Activated gamma-delta T cell treated with Interleukin-2 at 50 U/mL for 16 hours (primary cell): ENCODE measurements around the gene SH3YL1.

ENCODE experiments used
- DNase-seq: peaks from one replicate; pipeline ENCODE4 v3.0.0-alpha.2; 2020

Gene SH3YL1

GRCh38 chr2:256094-256493 lies 7.7 kb downstream of the SH3YL1 start:
- DNase-seq = no peak

- DNase-seq = no peak
Measured at GRCh38 chr2:255195-255594, 8.6 kb downstream of the SH3YL1 start.

GRCh38 chr2:254241-254640 lies 9.6 kb downstream of the SH3YL1 start:
- no peak for DNase-seq

DNA sequence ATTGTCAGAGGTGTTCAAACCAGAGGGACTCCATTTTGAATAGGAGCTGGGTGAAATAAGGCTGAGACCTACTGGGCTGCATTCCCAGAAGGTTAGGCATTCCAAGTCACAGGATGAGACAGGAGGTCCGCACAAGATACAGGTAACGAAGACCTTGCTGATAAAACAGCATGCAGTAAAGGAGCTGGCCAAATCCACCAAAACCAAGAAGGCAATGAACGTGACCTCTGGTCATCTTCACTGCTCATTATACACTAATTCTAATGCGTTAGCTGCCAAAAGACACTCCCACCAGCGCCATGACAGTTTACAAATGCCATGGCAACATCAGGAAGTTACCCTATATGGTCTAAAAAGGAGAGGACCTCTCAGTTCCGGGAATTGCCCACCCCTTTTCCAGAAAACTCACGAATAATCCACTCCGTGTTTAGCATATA lies 10.6 kb downstream of the SH3YL1 start:
- no peak for DNase-seq

DNA sequence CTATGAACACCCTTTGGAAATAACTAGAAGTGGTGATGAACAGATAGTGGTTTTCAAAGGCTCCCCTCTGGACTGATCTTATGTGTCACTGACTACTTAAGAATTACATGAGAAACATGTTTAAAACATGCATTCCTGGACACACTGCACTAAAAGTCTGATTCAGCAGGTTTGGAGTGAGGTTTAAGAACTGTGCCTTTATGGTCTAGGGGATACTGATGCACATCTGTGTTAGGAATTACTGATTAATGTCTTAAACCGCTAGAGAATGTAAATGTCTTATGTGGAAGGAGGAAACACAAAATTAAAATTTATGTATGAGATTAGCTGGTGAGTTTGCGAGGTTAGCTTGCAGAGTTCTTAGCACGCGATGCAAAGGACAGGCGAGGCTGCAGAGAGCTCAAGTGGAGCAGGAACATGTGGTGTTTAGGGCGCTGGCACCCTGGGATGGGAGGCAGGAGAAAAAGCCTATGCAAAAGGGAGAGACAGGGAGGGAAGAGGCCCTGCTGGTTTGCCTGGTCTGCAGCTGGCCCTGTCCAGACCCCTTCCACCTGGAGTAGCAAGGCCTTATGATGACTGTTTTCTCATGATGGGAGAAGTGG lies 11.7 kb downstream of the SH3YL1 start:
- no peak for DNase-seq

GRCh38 chr2:249538-250042 lies 14.2 kb downstream of the SH3YL1 start:
- DNase-seq = no peak

DNA sequence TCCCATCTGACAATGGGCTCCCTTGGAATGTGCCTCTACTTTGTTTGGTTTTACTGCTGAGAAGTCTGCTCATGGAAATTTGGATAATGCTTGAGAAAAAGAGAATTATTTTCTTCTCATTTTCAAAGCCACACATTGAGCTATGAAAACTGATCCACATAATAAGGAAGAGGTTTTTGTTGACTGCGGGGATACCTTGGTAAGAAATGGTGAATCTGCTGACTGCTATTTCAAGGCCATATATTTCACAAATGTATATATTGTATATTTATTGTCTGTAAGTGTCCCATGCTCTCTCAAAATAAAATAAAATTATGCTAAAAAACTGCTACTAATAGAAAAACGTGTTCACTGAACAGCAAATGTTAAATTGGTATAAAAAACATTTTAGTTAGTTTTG lies 15.1 kb downstream of the SH3YL1 start:
- DNase-seq = no peak

- DNase-seq = peak; percentile 14
Measured at GRCh38 chr2:246489-247144, 17.2 kb downstream of the SH3YL1 start.

DNA sequence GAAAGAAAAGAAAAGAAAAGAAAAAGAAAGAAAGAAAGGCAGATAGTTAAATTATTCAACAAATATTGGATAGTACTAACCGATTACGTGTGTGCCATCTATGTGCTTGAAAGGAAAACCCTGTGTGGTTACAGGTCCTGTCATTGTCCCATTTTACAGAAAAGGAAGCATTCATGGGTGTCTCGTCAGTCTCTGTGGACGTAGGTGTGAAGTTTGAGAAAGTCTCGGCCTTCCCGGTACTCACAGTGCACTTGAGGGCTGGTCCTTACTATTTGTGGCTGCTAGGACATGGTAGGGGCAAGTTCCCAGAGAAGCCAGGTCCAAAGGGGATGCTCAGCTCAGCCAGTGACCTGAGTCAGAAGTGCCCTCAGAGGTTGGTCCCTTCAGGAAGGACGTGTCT lies 19.3 kb downstream of the SH3YL1 start:
- DNase-seq = no peak

DNA sequence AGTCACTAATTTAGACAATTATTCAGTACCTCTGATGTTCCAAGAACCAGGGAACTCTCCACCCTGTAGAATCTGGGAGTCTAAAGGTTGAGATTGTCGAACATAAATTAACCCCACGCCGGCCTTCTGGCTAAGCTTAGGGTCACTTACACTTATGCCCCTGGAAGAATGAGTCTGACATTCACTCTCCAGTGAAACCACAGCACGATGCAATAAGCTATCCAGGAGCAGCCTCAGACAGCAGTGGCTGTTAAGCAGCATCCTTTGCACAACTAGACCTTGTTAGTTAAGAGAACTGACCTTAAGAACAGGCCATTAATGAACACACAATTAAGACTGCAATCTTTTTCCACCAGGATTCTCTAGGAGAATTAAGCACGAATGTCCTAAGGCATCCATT lies 25.0 kb downstream of the SH3YL1 start:
- DNase-seq = no peak

DNA sequence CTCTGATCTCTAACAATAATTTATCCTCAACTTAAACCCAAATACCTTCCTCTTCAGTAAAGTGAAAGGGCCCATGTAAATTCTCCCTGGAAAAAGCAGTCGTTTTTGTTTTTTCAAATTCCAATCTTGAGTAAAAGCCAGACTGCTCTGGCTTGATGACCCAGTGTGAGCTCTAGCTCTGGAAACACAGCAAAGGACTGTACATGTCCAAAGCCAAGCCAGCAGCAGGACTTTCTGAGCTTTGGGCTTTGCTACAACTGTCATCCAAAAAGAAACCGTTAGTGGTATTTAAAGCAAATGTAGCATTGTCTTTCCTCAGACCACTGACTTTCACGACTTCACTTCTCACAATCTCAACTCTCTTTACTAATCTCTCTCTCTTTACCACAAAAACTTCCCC lies 25.4 kb downstream of the SH3YL1 start:
- no peak for DNase-seq

GRCh38 chr2:237878-238277 lies 26.0 kb downstream of the SH3YL1 start:
- no peak for DNase-seq

DNA sequence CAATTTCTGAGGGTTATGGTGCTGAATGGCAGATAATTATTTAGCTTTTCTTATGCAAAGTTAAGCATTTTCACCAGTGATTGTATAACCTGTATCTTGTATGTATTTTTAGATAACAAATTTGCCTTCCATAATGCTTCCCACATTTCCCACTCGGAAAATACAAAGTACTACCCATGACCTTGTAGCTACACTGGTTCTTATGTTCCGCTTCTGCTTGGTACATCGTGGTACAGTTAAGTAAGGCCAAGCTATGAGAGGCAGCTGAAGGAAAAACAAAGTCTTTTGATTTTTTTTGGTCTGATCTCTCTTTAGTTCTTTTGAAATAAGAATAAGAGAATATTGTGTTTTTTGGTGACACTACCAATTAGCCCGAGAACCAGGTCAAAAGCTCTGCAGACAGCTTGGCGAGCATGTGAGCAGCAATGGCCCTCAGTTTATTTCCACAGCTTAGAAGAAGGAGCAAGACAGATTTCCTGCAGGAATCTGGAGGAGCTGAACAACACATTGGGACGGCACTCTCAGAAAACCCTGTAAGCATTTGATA lies 26.8 kb downstream of the SH3YL1 start:
- no peak for DNase-seq

DNA sequence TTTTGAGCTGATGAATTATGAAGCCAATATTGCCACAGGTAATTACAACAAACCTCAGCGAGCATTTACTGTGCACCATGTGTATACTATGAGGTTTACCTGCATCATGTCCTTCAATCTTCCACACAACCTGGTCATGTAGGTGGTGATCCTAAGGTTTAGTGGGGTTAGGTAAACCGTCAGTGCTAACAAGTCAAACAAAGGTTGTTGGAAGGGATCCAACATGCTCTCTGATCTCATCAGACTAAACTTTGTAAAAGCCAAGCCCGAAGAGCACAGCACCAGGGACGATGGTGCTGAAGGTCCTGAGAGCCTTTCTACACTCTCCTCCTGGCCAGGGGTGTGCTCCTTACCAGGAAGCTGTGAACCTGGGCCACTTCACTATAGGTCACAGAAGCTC lies 29.4 kb downstream of the SH3YL1 start:
- no peak for DNase-seq

GRCh38 chr2:233030-233429 lies 30.8 kb downstream of the SH3YL1 start:
- DNase-seq = no peak

GRCh38 chr2:231521-232185 lies 32.2 kb downstream of the SH3YL1 start:
- DNase-seq = no peak

DNA sequence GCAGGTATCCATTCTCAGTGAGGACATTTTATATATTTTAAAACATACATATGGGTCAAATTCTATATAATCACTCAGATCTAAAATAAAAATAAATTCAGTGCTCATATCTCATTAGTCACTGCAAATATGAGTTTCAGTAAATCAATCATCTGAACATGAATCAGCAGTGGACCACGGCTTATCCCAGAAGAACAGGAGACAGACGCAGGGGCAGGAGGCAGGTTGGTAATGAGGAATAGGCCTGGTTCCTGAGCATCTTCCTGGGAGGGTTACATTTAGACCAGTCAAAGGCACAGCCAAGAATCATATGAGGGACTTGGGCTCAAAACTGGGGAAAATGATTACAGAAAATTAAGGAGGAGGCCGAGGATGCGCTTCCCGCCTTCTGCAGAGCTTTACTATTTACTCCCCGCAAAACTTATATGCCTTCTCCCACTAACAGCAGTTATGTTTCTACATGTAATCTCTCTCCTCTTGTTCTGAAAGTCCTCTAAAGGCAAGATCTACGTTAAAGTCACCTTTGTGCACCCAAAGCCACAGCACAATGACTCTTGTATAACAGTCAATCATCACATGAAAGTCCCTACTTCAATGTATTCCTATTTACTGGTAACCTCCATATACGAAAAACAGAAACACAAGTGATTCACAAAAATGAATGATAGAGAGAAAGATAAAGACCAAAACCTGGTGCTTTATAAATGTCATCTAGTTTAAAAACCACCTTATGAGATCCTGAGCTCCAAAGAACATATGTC lies 35.1 kb downstream of the SH3YL1 start:
- DNase-seq = no peak

GRCh38 chr2:228115-228514 lies 35.7 kb downstream of the SH3YL1 start:
- no peak for DNase-seq

DNA sequence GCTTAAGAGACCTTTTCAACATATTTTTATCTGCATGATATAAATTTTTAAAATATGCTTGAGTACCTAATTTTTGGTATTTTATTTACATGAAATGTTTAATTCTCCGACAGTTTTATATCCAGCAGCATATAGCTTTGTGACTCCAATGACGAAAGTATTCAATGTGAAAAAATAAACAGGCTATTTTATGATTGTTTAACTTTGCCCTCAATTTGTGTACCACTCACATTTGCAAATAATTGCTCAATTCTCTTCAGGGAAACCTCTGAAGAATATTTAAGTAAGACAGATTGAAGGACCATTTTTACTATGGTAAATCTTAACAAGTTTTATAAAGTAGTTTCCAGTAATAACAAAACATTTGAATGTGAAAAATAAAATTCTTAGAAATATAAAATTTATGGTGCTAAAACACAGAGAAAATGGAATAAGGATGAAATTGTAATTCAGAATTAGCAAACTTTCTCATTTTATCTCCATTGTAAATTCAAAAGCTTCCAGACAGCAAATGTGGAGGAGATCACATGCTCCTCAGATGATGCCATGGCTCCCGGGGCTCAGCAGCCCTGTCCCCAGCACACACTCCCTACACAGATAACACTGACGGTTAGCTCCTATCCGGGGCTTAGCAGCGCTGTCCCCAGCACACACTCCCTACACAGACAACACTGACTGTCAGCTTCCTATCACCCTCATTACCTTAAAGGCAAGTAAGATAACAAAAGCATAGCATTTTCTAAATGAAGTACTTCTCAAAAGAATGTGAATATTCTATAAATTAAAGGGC lies 39.7 kb downstream of the SH3YL1 start:
- DNase-seq = no peak

DNA sequence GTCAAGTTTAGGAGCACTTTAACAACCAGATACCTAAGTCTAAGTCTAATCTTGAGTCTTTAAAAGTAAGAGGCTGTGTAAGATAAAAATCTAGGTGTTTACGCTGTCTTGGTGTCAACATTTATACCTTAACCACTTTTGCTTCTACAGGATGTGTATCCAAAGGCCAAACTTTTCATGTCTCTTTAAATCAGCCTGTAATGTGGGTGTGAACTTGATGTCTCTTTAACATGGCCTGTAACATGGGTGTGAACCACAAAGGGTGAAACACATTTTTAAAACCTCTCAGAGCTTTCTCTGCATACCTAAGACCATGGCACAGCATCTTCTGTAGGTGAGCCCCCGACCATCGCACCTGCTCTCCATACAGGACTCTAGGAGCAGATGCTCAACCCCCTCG lies 40.4 kb downstream of the SH3YL1 start:
- DNase-seq = no peak

GRCh38 chr2:216068-216467 lies 47.8 kb downstream of the SH3YL1 start:
- DNase-seq = no peak

DNA sequence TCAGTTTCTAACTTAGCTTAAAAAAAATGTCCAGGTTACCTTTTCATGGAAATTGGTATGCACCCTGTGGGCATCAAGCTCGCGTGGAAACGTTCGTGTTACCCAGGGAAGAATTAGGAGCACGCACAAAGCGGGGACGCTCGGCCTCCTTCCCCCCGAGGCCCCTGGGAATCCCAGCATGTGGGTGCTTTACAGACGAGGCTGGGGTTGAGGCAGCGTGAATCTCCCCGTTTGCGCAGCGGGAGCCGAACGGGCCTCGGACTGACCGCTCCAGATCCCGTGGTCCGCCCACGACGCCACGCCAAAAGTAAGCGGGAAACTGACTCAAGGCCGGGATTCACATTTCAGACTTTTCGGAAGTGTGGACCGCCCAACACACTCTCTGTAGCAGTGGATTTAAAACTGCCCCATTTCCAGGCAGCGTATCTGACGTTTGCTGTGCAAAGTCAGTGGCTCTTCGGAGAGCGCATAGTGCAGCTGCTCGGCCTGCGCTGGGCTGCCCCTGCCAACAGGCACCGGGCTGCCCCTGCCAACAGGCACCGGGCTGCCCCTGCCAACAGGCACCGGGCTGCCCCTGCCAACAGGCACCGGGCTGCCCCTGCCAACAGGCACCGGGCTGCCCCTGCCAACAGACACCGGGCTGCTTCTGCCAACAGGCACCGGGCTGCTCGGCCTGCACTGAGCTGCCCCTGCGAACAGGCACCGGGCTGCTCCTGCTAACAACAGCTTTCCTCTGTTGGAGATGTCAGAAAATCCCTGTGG lies 49.7 kb downstream of the SH3YL1 start:
- DNase-seq = no peak
